Measurements from ENCODE around the gene SCAMP4.
"Not testable (repeated sequence)": the region's sequence is repeated elsewhere in the genome, so short reads cannot be mapped to it uniquely, and the experiment has no call there.

The SCAMP4 gene

GRCh38 chr19:1875265-1875645 is 29.9 kb upstream of the SCAMP4 start:
- not testable (repeated sequence) for DNase-seq, H3K9me3 Mint-ChIP-seq, H3K27me3 Mint-ChIP-seq
- H3K27ac Mint-ChIP-seq: peak overlapping the region; percentile 97
- peaks cover 37% of the 10 kb centered on the region for H3K4me1 Mint-ChIP-seq (ENCODE audit: low read depth)
- H3K4me3 Mint-ChIP-seq: peak overlapping the region; percentile 98
- H3K36me3 Mint-ChIP-seq (ENCODE audit: low read depth): peaks cover 66% of the 10 kb centered on the region

GRCh38 chr19:1875646-1876495 is 29.3 kb upstream of the SCAMP4 start:
- H3K4me1 Mint-ChIP-seq (ENCODE audit: low read depth): peaks cover 38% of the 10 kb centered on the region
- H3K9me3 Mint-ChIP-seq: no peaks in the 10 kb centered on the region
- H3K27ac Mint-ChIP-seq: peak overlapping the region; percentile 97
- DNase-seq: peak; percentile 91
- H3K4me3 Mint-ChIP-seq: peak overlapping the region; percentile 98
- peaks cover 65% of the 10 kb centered on the region for H3K36me3 Mint-ChIP-seq (ENCODE audit: low read depth)
- H3K27me3 Mint-ChIP-seq: no peaks in the 10 kb centered on the region

GRCh38 chr19:1876496-1877279 is 28.5 kb upstream of the SCAMP4 start:
- H3K4me3 Mint-ChIP-seq: peak overlapping the region; percentile 98
- H3K27me3 Mint-ChIP-seq, H3K9me3 Mint-ChIP-seq: not testable (repeated sequence)
- peaks cover 60% of the 10 kb centered on the region for H3K36me3 Mint-ChIP-seq (ENCODE audit: low read depth)
- peak; percentile 54 for DNase-seq
- peak overlapping the region; percentile 97 for H3K27ac Mint-ChIP-seq
- peaks cover 40% of the 10 kb centered on the region for H3K4me1 Mint-ChIP-seq (ENCODE audit: low read depth)

GRCh38 chr19:1877280-1877660 is 27.9 kb upstream of the SCAMP4 start:
- H3K36me3 Mint-ChIP-seq (ENCODE audit: low read depth): peaks cover 60% of the 10 kb centered on the region
- H3K4me1 Mint-ChIP-seq (ENCODE audit: low read depth): peaks cover 43% of the 10 kb centered on the region
- DNase-seq, H3K27me3 Mint-ChIP-seq, H3K9me3 Mint-ChIP-seq, H3K4me3 Mint-ChIP-seq, H3K27ac Mint-ChIP-seq: not testable (repeated sequence)

GRCh38 chr19:1878583-1878982 is 26.6 kb upstream of the SCAMP4 start:
- peaks cover 63% of the 10 kb centered on the region for H3K36me3 Mint-ChIP-seq (ENCODE audit: low read depth)
- H3K4me1 Mint-ChIP-seq (ENCODE audit: low read depth): peaks cover 49% of the 10 kb centered on the region
- not testable (repeated sequence) for H3K27me3 Mint-ChIP-seq, H3K27ac Mint-ChIP-seq, DNase-seq, H3K4me3 Mint-ChIP-seq, H3K9me3 Mint-ChIP-seq

DNA sequence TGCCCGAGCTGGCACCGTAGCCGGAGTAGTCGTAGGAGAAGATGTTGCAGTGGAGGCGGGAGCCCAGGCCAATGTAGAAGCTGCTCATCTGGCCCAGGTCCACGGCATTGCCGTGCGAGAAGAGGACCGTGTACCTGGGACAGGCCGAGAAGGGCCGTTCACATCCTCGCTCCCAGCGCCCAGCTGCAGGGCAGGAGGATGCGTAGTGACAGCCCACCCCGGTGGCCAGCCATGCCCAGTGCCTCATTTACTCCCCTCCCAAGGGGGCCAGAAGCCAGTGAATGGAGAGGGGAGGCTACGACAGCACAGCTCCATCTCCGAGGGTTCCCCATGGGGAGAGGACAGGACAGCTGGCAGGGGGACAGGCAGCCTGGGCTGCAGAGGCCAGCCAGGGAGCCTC is 25.2 kb upstream of the SCAMP4 start:
- Mint-ChIP-seq H3K4me1 (ENCODE audit: low read depth) (peaks cover 40% of the 10 kb centered on the region), H3K27ac (peak overlapping the region; percentile 59), H3K4me3 (peak overlapping the region; percentile 68), H3K36me3 (ENCODE audit: low read depth) (peaks cover 63% of the 10 kb centered on the region)
- not testable (repeated sequence) for H3K27me3 Mint-ChIP-seq, H3K9me3 Mint-ChIP-seq, DNase-seq

DNA sequence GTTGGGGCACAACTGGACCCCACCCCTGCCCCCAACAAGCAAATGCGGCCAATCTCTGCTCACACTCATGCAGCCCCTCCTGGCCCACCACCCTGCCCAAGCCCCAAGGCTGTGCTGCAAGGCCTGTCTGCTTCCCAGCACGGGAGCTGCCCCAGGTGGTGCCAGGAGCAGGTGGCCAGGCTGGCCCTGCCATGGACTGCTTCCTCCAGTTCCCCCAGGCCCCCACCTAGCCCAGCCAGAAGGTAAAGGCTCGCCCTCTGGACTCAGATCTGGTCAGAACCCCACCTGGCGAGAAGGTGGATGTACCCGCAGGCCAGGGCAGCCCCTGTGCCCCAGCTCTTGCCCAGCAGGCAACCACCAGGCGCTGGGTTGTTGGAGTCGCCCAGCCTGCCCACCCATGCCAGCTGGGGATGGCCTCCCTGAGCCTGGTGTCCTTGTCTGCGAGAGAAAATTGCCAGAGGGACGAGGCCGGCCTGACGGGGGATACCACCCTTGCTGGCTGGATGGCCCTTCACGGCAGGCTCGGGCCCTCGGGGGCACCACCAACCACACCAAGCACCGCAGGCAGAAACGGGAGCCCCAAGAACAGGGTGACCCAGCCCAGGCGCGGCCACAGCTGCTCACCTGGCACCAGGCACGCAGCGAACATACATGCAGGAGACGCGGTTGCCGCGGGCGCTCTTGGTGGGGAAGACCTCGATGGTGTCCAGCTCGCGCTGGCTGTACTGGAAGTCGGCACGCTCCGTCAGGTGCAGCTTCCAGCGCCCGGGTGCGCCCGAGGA is 24.4 kb upstream of the SCAMP4 start:
- DNase-seq: no peak
- H3K27ac Mint-ChIP-seq: peak overlapping the region; percentile 77
- H3K4me3 Mint-ChIP-seq: peak overlapping the region; percentile 68

GRCh38 chr19:1881393-1882088 is 23.7 kb upstream of the SCAMP4 start:
- Mint-ChIP-seq H3K4me3 (peak overlapping the region; percentile 94), H3K27ac (peak overlapping the region; percentile 96), H3K36me3 (ENCODE audit: low read depth) (peaks cover 50% of the 10 kb centered on the region), H3K4me1 (ENCODE audit: low read depth) (peaks cover 37% of the 10 kb centered on the region)
- H3K27me3 Mint-ChIP-seq, H3K9me3 Mint-ChIP-seq, DNase-seq: not testable (repeated sequence)

More for the DNA sequence above, 24.4 kb upstream of the SCAMP4 start:
- no peaks in the 10 kb centered on the region for H3K27me3 Mint-ChIP-seq
- H3K36me3 Mint-ChIP-seq (ENCODE audit: low read depth): peaks cover 55% of the 10 kb centered on the region
- peaks cover 42% of the 10 kb centered on the region for H3K4me1 Mint-ChIP-seq (ENCODE audit: low read depth)
- H3K9me3 Mint-ChIP-seq: no peaks in the 10 kb centered on the region

DNA sequence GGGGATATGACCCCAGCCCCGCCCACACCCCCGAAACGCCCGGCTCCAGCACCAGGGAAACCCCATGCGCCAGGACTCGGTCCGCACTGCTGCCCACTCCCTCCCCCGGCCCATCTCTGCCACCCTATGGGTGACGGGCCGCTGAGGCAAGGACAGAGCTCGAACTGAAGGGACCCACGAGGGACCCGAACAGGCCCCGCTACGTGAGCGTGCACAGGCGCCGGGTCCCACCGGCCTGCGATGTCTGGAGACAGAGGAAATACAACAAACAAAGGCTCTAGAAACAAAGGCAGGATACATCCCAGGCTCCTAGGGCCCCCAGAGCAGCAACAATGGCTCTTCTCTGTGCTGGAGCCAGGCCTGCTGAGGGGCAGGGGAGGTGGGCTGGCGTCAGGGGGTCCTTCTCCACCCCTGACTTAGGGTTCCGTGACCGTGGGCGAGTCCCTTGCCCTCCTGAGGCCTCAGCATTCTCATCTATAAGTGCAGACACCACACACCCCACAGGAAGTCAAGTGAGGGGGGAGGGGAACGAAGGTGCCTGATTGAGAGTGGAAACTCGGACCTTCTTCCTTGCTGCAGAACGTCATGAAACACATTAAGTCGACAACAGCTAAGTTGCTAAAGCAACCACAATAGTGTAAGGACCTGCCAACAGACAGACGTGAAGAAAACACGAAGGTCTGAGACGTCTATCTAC is 23.0 kb upstream of the SCAMP4 start:
- H3K4me3 Mint-ChIP-seq: peak overlapping the region; percentile 94
- H3K4me1 Mint-ChIP-seq (ENCODE audit: low read depth): peaks cover 35% of the 10 kb centered on the region
- H3K27ac Mint-ChIP-seq: peak overlapping the region; percentile 96
- peaks cover 48% of the 10 kb centered on the region for H3K36me3 Mint-ChIP-seq (ENCODE audit: low read depth)
- no peaks in the 10 kb centered on the region for H3K9me3 Mint-ChIP-seq
- H3K27me3 Mint-ChIP-seq: no peaks in the 10 kb centered on the region
- peak; percentile 73 for DNase-seq

DNA sequence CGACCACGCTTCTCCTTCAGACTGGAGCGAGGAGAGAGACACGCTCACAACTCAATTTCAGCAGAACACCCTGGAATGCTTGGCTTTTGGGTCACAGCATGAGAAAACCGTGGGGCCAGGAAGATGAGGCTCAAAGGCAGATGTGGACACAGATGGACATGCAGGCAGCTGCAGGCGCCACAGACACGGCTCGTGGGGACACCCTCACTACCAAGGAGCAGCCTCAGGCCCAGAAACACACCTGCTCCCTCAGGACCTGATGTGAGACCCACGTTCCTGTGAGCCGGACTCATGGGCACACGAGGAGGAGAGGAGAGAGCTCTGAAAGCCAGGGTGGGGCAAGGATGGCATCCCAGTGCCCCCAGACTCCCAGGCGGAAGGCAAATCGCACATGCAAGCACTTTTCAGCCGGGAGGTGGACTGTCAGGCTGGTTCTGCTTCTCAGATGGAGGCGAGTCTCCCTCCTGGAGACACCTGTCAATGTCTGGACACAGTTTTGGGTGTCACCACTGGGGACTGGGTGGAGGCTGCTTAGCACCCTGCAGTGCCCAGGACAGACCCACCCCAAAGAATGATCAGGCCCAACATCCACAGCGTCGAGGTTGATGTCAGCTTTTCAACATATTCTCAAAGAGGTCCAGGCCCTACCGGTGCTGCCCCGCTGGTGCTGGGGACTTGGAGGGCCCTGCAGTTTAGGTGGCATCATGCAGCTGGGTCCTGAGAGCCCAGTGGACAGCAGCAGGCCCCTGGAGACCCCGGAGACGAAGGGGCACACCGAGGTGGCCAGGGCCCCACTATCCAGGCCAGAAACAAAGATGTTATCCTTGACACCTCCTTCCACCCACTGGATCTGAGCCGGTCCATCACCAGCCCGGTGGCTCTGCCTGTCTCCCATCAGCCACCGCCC is 22.2 kb upstream of the SCAMP4 start:
- no peaks in the 10 kb centered on the region for H3K9me3 Mint-ChIP-seq
- no peaks in the 10 kb centered on the region for H3K27me3 Mint-ChIP-seq
- DNase-seq: no peak
- peaks cover 48% of the 10 kb centered on the region for H3K36me3 Mint-ChIP-seq (ENCODE audit: low read depth)
- H3K4me3 Mint-ChIP-seq: peak overlapping the region; percentile 94
- H3K4me1 Mint-ChIP-seq (ENCODE audit: low read depth): peaks cover 35% of the 10 kb centered on the region
- peak overlapping the region; percentile 96 for H3K27ac Mint-ChIP-seq

- peak overlapping the region; percentile 94 for H3K4me3 Mint-ChIP-seq
- peaks cover 43% of the 10 kb centered on the region for H3K36me3 Mint-ChIP-seq (ENCODE audit: low read depth)
- DNase-seq: no peak
- no peaks in the 10 kb centered on the region for H3K9me3 Mint-ChIP-seq
- H3K27ac Mint-ChIP-seq: peak overlapping the region; percentile 96
- peaks cover 35% of the 10 kb centered on the region for H3K4me1 Mint-ChIP-seq (ENCODE audit: low read depth)
- no peaks in the 10 kb centered on the region for H3K27me3 Mint-ChIP-seq
These were observed 21.4 kb upstream of the SCAMP4 start for GRCh38 chr19:1883784-1884183.

DNA sequence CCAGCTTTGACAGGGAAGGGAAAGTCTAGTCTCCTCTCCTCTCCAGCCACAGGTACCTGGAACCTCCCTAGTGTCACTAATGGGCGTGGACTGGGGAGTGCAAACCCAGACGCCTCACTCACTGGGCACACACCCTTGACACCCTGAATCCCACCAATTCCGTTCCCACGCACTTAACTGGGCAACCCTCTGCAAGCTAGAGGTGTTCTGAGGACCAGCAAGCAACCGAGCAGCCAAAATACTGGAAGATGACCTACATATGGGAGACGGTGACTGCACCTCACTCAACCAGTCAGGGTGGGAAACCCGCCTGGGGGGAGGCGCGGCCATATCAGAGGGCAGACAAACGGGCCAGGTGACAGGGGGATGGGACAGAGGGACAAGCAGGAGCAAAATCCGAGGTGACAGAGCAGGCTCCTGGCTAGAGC is 20.9 kb upstream of the SCAMP4 start:
- peak; percentile 73 for DNase-seq
- Mint-ChIP-seq H3K27me3 (no peaks in the 10 kb centered on the region), H3K4me1 (ENCODE audit: low read depth) (peaks cover 35% of the 10 kb centered on the region), H3K9me3 (no peaks in the 10 kb centered on the region), H3K36me3 (ENCODE audit: low read depth) (peaks cover 43% of the 10 kb centered on the region), H3K27ac (peak overlapping the region; percentile 96), H3K4me3 (peak overlapping the region; percentile 94)

Data from activated T-cell treated with anti-CD3 and anti-CD28 coated beads, Interleukin-2, amount 50 U/mL, for 24 hours (primary cell).